ENCODE measurements around the gene PRR5L.

GRCh38 chr11:36509694-36510593, 213.9 kb downstream of the PRR5L start, which contains the start of gene TRAF6:
- TF ChIP-seq EP300 (IDR thresholded peaks at IDR 0.05) (no peak), POLR2AphosphoS5 (IDR thresholded peaks at IDR 0.05) (peak; percentile 89 to 98 (median 93))
- TF ChIP-seq, protein P1, sequence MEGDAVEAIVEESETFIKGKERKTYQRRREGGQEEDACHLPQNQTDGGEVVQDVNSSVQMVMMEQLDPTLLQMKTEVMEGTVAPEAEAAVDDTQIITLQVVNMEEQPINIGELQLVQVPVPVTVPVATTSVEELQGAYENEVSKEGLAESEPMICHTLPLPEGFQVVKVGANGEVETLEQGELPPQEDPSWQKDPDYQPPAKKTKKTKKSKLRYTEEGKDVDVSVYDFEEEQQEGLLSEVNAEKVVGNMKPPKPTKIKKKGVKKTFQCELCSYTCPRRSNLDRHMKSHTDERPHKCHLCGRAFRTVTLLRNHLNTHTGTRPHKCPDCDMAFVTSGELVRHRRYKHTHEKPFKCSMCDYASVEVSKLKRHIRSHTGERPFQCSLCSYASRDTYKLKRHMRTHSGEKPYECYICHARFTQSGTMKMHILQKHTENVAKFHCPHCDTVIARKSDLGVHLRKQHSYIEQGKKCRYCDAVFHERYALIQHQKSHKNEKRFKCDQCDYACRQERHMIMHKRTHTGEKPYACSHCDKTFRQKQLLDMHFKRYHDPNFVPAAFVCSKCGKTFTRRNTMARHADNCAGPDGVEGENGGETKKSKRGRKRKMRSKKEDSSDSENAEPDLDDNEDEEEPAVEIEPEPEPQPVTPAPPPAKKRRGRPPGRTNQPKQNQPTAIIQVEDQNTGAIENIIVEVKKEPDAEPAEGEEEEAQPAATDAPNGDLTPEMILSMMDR (IDR thresholded peaks at IDR 0.05), result peak; percentile 77 to 97 (median 81)

Measured in sigmoid colon (tissue), 4 donors.